HK-2 (cell line): ENCODE data around the gene HAS3.
"Not testable (repeated sequence)": the region's sequence is repeated elsewhere in the genome, so short reads cannot be mapped to it uniquely, and the experiment has no call there.

Source experiments
- DNase-seq: peaks from one replicate; pipeline ENCODE4 v3.0.0-alpha.2; 2018; ENCODE audit not compliant: unreplicated experiment

Gene HAS3

DNA sequence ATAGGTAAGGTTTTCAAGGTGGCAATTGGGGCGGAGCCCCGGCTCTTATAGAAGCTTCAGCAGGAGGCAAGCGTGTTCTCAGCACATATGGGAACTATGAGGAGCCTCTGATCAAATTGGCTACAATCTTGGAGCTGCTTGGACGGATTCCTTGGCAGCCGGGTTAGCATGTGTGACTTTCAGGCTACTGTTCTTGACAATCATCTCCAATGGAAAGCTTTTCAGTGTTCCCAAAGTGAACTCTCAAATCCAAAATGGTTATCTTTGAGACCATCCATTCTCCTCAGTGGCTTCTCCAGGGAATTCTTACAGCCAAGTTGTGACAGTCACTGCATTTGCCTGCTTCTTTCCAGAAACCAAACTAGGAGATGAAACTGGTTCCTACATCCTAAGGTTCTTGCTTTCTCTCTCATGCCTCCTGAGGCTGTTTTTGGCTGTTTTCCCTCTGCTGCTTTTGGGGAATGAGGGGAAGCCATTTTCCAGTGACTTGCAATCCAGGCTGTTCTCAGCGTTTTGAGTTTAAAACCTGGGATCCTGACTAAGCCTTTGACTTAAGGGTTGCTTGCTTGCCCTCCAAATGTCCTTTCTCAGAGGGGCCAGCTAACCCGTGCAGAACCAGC, 10.9 kb downstream of the HAS3 start:
- DNase-seq = no peak

DNA sequence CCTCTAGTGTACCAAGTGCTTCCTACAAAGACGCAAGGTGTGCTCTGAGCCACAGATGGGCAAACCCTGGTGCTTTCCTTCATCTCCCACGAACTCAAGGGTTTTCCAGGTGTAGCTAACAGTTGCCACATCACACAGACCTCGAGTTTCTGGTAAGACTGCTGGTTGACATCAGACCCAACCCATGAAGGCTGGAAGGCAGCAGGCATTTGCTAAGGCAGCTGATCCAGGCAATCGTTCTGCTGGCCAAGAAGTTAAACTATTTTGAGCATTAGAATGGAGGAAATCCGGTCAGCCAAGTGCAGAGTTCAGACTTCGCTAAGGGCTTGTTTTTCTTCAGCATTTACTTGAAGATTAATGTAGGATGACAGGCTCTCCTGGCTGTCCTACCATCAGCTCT, 11.5 kb downstream of the HAS3 start:
- no peak for DNase-seq

DNA sequence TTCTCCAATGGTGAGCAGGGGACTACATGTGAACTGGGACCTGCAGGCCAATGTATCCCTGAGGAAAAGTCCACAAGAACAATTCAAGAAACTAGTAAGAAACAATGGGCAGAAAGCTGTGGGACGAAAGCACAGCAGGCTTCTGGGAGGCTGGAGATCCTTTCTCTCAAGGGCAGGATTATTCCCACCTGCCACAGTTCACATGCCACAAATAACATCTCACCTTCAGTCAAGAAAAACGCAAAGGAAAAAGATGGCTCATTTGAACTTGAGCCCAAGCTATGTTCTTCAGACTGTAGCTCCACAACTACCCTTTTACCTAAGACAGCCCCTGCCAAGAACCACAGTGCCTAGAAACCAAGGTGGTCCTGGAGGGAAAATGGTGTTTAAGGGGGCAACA, 13.0 kb downstream of the HAS3 start:
- DNase-seq = no peak

DNA sequence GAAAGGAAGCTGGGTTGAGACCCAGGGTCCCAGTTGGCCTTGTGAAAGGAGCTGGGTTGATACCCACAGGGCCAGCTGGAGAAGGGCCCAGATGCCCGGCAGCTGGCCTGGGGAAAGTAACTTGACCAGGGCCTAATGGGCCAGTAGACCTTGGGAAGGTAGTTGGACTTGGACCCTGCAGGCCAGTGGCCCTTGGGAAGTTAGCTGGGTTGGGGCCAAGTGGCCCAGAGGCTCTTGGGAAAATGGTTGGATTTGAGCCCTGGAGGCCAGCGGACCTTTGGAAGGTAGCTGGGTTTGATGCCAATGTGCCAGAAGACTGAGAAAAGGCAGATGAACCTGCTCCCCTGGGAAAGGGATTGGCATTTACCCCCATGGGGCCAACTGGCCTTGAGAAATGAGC, 13.5 kb downstream of the HAS3 start:
- no peak for DNase-seq

DNA sequence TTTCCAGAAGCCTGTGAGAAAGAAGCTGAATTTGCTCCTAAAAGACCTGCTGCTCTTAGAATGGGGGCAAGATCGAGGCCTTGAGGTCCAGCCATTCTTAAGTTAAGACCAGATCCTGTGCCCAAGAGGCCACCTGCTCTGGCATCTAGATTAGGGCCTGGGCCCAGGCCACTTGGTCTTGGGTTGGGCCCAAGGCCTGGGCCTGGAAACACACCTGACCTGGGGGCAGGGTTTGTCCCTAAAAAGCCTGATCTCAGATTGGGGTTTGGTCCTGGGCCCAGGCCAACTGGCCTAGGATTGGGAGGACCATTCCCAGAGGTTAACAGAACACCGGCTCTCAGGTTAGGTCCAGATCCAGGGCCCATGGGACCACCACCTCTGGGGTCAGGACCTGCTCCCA, 14.1 kb downstream of the HAS3 start:
- DNase-seq = no peak

DNA sequence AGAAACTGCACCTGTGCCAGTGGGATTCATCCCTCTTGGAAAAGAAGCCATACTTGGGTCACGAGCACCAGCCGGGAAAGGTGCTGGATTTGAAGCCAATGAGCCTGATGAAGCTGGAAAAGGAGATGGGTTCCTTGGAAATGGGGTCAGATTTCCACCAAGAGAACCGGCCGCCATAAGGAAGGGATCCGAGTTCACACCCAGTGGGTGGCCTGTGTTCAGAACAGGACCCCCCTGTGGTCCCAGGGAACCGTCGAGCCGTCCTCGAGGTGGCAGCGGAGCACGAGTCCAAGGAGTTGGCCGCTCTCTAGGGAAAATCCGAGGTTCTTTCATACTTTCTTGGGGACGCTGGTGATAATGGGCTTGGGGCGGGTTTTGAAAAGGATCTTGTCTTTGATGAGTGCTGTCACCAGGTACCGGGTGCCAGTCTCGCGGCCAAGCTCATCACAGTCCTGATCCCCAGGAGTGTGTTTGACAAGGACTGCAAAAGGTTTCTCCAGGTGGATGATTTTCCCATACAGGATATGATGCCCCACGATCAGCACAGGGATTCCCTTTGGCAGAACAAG, 14.7 kb downstream of the HAS3 start:
- DNase-seq = no peak

DNA sequence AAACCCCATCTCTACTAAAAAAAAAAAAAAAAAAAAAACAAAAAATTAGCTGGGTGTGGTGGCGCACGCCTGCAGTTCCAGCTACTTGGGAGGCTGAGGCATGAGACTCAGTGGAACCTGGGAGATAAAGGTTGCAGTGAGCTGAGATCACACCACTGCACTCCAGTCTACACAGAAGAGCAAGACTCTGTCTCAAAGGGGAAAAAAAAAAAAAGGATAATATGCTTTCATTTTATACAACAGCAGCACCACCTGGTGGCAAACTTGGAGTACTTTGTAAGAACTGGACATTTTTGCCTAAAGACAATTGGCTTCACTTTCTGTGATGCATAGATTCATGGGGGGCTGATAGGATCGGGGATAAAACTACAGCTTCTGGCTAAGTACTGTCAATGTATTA, 18.5 kb downstream of the HAS3 start:
- no peak for DNase-seq

DNA sequence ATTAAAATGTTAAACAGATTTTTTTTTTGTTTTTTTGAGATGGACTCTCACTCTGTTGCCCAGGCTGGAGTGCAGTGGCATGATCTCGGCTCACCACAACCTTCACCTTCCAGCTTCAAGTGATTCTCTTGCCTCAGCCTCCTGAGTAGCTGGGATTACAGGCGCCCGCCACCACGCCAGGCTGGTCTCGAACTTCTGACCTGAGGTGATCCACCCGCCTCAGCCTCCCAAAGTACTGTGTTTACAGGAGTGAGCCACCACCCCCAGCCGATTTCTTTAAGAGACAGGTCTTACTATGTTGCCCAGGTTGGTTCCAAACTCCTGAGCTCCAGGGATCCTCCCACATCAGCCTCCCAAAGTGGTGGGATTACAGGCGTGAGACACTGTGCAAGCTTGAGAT, 19.0 kb downstream of the HAS3 start:
- DNase-seq = not testable (repeated sequence)

DNA sequence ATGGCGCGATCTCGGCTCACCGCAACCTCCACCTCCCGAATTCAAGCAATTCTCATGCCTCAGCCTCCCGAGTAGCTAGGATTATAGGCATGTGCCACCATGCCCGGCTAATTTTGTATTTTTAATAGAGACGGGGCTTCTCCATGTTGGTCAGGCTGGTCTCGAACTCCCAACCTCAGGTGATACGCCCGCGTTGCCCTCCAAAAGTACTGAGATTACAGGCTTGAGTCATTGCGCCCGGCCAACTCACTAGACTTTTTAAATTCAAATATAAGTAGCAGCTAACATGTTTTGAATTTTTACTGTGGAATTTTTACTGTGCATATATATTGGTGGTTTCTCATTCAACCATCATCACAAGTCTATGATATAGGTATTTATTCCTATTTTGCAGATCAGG, 19.5 kb downstream of the HAS3 start:
- not testable (repeated sequence) for DNase-seq

DNA sequence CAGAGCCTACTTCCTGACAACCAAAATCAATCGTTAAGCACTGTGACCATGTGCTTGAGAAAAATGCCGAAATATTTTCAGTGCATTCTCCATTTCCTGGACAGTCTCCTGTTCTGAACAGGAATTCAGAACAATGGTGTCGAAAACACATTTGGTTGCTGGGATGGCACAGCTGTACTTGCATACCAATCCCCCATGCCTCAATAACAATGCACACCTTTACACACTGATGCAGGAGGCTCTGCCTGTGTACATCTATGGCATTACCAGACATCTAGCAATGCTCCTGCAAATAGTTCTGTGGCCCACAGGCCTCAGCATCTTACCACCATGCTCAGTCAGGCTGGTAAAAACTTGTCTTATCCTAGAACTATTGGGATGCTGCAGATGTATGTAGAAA, 20.8 kb downstream of the HAS3 start:
- no peak for DNase-seq

DNA sequence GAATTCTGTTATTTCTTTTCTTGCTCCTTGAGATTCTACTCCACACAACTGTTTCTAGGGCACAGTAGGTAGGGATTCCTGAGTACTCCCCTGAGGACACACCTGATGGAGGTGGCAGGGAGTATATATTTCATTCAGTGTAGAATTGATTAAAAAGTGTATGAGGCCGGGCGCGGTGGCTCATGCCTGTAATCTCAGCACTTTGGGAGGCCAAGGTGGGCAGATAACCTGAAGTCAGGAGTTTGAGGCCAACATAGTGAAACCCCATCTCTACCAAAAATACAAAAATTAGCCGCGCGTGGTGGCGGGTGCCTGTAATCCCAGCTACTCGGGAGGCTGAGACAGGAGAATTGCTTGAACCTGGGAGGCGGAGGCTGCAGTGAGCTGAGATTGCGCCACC, 21.3 kb downstream of the HAS3 start:
- DNase-seq = not testable (repeated sequence)

DNA sequence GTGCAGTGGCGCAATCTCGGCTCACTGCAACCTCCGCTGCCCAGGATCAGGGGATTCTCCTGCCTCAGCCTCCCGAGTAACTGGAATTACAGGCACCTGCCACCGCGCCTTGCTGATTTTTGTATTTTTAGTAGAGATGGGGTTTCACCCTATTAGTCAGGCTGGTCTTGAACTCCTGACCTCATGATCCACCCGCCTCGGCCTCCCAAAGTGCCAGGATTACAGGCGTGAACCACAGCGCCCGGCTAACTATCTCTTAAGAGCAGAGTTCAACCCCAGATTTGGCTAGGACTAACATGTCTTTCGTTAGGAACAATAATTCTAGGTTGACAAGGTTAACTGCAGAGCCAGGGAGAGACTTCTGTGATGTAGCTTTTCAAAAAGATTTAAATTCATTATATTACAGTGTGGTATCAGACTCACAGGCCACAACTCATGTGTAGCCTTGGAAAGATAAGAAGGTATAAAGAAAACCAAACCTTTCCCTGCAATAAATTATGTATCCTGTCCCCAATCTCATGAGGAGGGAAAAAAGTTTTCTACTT, 22.6 kb downstream of the HAS3 start:
- no peak for DNase-seq

DNA sequence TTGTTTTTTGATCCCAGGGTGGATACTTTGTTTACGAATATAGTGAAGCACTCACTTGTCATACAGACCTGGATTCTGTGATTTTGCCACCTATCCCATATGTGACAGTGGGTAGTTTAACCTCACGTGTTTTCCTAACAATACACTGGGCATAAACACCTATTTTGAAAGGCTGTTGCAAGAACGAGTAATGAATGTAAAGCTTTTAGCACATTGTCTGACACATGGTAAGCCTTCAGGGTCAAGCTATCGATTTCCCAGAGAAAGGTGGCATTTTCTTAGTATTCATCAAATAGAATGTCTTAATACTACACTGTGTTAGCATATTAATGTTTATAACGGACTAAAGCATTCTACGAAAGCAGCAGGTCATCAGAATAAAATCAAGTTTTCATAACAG, 25.0 kb downstream of the HAS3 start:
- DNase-seq = no peak

DNA sequence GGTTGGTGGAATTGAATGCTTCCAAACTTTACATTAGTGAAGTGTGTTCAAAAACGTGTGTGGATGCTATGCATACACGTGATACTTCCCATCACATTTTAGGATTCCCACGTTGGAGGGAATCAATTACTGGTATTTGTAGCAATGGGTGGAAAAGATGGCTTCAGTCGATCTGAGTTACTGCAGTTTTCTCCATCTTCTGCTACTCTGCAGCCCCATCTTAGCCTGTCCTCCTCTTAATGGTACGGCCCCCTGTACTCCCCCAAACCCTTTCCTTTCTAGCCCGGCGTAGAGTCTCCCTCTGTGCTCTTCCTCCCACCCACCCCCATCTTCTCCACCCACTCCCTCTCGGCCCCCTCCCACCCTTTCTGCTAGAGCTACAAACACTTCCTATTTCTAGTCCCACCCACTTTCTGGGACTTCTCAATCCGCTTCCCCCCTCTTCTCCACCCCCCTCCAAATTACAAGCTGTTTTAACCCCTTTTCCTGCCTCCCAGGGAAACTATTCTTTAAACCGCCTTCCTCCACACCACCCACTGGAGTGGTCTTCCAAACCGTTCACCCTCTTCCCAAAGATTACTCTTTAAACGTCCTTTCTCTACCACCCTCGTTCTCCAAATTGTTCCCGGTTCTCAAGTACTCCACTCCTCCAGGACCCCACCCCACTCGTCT, 25.9 kb downstream of the HAS3 start:
- no peak for DNase-seq

DNA sequence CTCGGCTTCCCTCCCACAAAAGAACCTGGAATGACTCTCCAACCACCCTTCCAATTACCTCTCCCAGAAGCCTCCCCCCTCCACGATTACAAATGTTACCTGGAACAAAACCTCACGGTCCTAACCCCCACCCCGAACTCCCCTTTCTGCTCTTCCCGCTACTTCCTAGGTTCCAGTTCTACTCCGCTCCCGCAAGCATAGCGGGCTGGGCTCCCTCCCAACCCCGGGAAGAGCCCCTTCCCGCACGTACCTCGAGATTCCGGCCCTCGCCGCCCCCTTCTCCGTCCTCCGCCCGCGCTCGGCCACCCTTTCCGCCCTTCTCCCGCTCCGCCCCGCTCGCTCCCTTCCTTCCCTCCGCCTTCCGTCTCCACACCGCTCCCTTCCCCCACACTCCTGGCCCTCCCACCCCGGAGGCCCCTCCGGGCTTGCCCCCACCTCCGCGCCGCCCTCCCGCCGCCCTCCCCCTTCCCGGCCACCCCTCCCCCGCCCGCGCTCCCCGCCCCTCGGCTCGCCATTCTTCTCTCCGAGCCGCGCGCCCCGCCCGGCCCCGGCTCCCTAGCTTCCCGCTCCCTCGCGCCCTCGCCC, 26.5 kb downstream of the HAS3 start:
- DNase-seq = peak; percentile 89

DNA sequence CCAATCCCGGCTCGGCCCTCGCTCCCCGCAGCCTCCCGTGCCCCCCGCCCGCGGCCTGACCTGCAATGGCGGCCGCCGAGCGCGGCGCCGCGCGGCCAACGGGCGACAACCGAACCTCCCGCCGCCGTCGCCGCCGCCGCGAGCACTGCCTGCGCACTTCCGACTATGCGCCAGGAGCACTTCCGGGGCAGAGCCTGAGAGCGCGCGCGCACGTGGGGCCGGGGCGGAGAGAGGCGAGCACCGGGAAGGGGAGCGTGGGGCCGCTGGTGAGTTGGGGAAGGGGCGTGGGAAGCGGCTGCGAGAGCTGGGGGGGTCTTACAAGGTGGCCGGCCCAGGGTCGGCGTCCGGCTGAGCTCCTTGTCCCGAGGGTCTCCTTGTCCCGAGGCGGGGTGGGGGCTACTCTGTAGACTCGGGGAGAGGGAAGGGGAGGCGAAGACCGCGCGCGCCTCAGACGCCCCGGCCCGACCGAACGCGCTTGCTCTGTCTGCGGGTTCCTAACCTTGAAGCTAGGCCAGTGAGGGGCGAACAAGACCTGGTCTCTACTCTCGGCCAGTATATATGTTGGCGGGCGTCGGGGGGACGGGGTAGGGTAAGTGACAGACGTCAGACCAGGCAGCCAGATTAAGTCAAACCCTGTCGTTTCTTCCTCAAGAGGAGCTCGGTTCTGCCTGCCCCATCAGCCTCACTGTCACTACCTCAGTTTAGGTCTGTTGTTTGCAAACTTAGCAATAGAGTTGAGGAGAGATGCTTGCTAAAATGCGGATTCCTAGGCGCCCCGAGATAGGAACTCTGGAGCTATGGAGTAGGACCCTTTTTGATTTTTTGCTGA, 27.2 kb downstream of the HAS3 start, which contains the start of the genes CHTF8 and UTP4:
CHTF8 (minus strand) TSS at position 165 of the 829 bp plus-strand sequence. CDS start 11,130 bp downstream, outside the sequence.
UTP4 (plus strand) TSS at position 226 of the 829 bp plus-strand sequence. CDS start 811 bp downstream, outside the sequence.
- peak; percentile 84 for DNase-seq

DNA sequence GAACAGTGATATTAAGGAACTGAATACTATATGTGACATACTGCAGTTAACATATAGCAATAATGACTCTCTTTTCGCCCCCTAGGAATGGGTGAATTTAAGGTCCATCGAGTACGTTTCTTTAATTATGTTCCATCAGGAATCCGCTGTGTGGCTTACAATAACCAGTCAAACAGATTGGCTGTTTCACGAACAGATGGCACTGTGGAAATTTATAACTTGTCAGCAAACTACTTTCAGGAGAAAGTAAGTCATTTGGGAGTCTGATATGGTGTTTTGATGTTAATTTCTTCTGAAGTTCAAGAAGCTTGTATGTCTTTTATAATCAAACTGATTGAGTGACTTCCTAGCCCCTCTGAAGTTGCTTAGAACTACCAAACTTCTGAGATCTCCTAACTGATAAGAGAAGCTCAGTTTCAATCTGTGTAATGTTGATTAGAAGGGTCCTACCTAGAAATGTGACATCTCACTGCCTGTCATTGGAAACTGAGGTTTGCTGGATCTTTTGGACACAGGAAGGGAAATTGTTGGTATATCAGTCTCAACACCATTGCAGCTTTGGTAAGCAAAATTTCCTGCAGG, 28.0 kb downstream of the HAS3 start:
- no peak for DNase-seq

DNA sequence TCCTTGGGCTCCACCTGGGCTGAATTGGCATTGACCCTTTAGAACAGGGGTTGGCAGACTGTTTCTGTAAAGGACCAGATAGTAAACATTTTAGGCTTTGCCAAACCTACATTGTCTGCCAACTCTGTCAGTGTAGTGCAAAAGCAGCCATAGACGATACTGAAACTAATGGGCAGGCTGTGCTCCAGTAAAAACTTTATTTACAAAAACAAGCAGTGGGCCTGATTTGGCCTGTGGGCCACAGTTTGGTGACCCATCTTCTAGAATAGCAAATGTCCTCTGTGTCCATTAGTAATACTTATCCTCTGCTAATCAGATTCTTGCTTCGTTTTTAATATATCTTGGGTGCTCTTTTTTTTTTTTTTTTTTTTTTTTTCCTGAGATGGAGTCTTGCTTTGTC, 33.2 kb downstream of the HAS3 start:
- DNase-seq = no peak

DNA sequence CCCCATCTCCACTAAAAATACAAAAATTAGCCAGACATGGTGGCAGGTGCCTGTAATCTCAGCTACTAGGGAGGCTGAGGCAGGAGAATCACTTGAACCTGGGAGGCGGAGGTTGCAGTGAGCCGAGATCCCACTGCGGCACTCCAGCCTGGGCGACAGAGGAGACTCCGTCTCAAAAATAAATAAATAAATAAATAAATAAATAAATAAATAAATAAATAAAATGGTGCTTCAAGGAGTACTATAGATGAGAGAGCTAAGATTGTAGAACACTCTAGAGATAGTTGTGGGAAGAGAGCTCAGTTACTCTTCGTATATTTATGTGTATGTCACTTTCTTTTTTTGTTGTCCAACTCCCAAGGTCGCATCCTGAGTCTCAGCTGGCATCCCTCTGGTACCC, 34.0 kb downstream of the HAS3 start:
- not testable (repeated sequence) for DNase-seq

DNA sequence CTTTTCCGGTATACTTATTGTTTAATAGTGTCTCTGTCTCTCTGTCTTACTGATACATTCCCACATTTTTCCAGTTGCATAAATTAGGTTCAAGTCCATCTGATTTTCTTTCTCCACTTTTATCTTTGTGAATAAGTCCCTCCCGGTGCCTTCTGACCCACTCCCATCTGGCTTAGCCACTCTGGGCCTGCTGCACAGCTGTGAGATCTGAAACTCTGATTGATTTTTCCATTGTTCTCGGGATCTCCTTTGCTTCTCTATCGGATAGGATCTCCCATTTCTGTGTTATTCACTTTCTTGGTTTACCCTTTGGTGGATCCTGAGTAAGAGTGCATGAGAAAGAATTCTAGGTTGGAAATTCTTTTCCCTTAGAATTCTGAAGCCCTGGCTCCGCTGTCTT, 35.6 kb downstream of the HAS3 start:
- no peak for DNase-seq

DNA sequence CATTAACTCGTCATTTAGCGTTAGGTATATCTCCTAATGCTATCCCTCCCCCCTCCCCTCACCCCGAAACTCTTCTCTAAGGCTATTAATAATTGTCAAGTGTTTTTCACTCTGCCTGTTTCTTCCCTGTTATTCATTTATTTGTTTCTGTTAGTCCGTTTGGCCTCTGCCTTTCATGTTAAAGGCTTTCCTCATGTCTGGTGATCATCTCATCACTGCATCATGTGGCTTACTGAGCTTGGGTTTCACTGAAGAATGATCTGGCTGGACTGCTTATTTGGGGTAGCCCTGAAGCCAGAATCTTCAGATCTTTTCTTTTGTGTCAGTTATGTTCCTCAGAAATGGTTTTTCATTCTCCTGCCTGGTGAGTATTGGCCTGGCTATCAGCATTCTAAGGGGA, 36.5 kb downstream of the HAS3 start:
- no peak for DNase-seq
